DOHH2 (cell line): ENCODE measurements around the gene ZDHHC16.
"Not testable (repeated sequence)": the region's sequence is repeated elsewhere in the genome, so short reads cannot be mapped to it uniquely, and the experiment has no call there.

Experiments
- H3F3A ChIP-seq: fragments of 200-600 bp; sonication (generic), shearing (Covaris generic); 2 replicates; pipeline ENCODE4 v1.6.0; 2016; ENCODE audit warnings: antibody characterized with exemption, mild to moderate bottlenecking; ENCODE audit not compliant: control insufficient read depth, insufficient read depth
- H3K27ac ChIP-seq: fragments of 200-600 bp; sonication (generic); 2 replicates; pipeline ENCODE4 v1.5.1; 2014; ENCODE audit warnings: low read depth, mild to moderate bottlenecking, low read length, moderate library complexity
- H3K27me3 ChIP-seq: fragments of 200-600 bp; sonication (generic); 2 replicates; pipeline ENCODE4 v1.6.1; 2014; ENCODE audit warnings: mild to moderate bottlenecking, low read length, mixed read lengths; ENCODE audit not compliant: control insufficient read depth
- H3K36me3 ChIP-seq: fragments of 200-600 bp; sonication (generic); 2 replicates; pipeline ENCODE4 v1.6.1; 2014; ENCODE audit warnings: mild to moderate bottlenecking, low read length, moderate library complexity, mixed read lengths; ENCODE audit not compliant: control insufficient read depth
- H3K4me1 ChIP-seq: fragments of 200-600 bp; sonication (generic); 2 replicates; pipeline ENCODE4 v1.6.1; 2014; ENCODE audit warnings: mild to moderate bottlenecking, low read length, mixed read lengths; ENCODE audit not compliant: control insufficient read depth
- H3K4me2 ChIP-seq: fragments of 200-600 bp; sonication (generic); 2 replicates; pipeline ENCODE4 v1.6.0; 2014; ENCODE audit warnings: mild to moderate bottlenecking, low read length, moderate library complexity
- H3K4me3 ChIP-seq: fragments of 200-600 bp; sonication (generic); 2 replicates; pipeline ENCODE4 v1.5.1; 2014; ENCODE audit warnings: mild to moderate bottlenecking, low read length, mixed read lengths
- H3K79me2 ChIP-seq: fragments of 200-600 bp; sonication (generic); 2 replicates; pipeline ENCODE4 v1.6.1; 2014; ENCODE audit warnings: mild to moderate bottlenecking, low read length, mixed read lengths; ENCODE audit not compliant: control insufficient read depth
- H3K9me2 ChIP-seq: fragments of 200-600 bp; sonication (generic); replicated peaks from 2 replicates; pipeline ENCODE4 v1.6.1; 2014; ENCODE audit warnings: mild to moderate bottlenecking, low read length, mixed read lengths; ENCODE audit not compliant: control insufficient read depth
- H3K9me3 ChIP-seq: fragments of 200-600 bp; sonication (generic); 2 replicates; pipeline ENCODE4 v1.6.1; 2014; ENCODE audit warnings: antibody characterized with exemption, low read length, mixed read lengths; ENCODE audit not compliant: control insufficient read depth, insufficient read depth
- H4K20me1 ChIP-seq: fragments of 200-600 bp; sonication (generic); 2 replicates; pipeline ENCODE4 v1.6.0; 2014; ENCODE audit warnings: low read depth, mild to moderate bottlenecking, antibody characterized with exemption, low read length, moderate library complexity; ENCODE audit not compliant: control insufficient read depth, insufficient read depth
- CTCF ChIP-seq: fragments of 200-600 bp; sonication (generic); IDR thresholded peaks from one replicate; pipeline ENCODE4 v1.5.1; 2014; ENCODE audit warnings: antibody characterized with exemption, mild to moderate bottlenecking, low read depth, low read length; ENCODE audit not compliant: poor library complexity, severe bottlenecking
- EZH2phosphoT487 ChIP-seq: fragments of 200-600 bp; sonication (generic); IDR thresholded peaks from 2 replicates; pipeline ENCODE4 v1.6.1; 2017; ENCODE audit warnings: borderline replicate concordance, mild to moderate bottlenecking, antibody characterized with exemption, low read length, moderate library complexity, mixed read lengths

Gene ZDHHC16

GRCh38 chr10:97475936-97476594, 30.1 kb downstream of the ZDHHC16 start:
- Histone ChIP-seq H4K20me1 (no peaks in the 10 kb centered on the region), H3K4me2 (no peak overlapping the region), H3K4me3 (no peak overlapping the region), H3K36me3 (peaks cover 90% of the 10 kb centered on the region), H3K79me2 (no peaks in the 10 kb centered on the region), H3K27me3 (no peaks in the 10 kb centered on the region), H3K4me1 (no peaks in the 10 kb centered on the region), H3K9me3 (no peaks in the 10 kb centered on the region), H3K27ac (no peak overlapping the region), H3K9me2 (no peaks in the 10 kb centered on the region), H3F3A (no peaks in the 10 kb centered on the region)
- TF ChIP-seq EZH2phosphoT487 (no peak), CTCF (no peak)

DNA sequence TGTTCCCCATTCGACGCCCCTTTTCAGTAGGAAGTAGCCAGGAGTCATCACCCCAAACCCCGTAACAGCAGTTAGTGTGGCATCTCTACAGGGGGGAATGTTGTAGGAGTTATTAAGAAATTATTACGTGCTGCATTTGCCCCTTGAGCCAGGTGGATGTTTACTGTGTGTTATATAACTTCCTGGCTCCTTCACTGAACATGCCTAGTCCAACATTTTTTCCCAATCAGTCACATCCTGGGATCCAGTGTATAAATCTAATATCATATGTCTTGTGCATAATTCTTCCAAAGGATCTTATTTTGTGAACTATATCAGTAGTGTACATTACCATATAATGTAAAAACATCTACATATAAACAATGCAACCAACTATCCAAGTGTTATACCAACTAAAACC, 33.4 kb downstream of the ZDHHC16 start:
- not testable (repeated sequence) for H3F3A ChIP-seq, H3K27me3 ChIP-seq, H3K4me3 ChIP-seq, H3K4me2 ChIP-seq, H3K9me3 ChIP-seq, H4K20me1 ChIP-seq, H3K9me2 ChIP-seq, H3K4me1 ChIP-seq, H3K27ac ChIP-seq
- H3K36me3 ChIP-seq, result peaks cover 88% of the 10 kb centered on the region
- peaks cover 11% of the 10 kb centered on the region for H3K79me2 ChIP-seq

- Histone ChIP-seq H4K20me1 (no peaks in the 10 kb centered on the region), H3F3A (no peaks in the 10 kb centered on the region), H3K9me2 (no peaks in the 10 kb centered on the region), H3K9me3 (no peaks in the 10 kb centered on the region), H3K79me2 (peaks cover 16% of the 10 kb centered on the region), H3K27ac (no peak overlapping the region), H3K4me3 (no peak overlapping the region), H3K4me1 (no peaks in the 10 kb centered on the region), H3K4me2 (no peak overlapping the region), H3K27me3 (no peaks in the 10 kb centered on the region), H3K36me3 (peaks cover 83% of the 10 kb centered on the region)
- TF ChIP-seq CTCF, result no peak
- TF ChIP-seq EZH2phosphoT487, result no peak
These were observed 34.0 kb downstream of the ZDHHC16 start for GRCh38 chr10:97479939-97480338.

GRCh38 chr10:97481071-97481470, 35.1 kb downstream of the ZDHHC16 start:
- H3K4me3 ChIP-seq, result no peak overlapping the region
- H3K27me3 ChIP-seq, result no peaks in the 10 kb centered on the region
- no peak overlapping the region for H3K4me2 ChIP-seq
- peaks cover 77% of the 10 kb centered on the region for H3K36me3 ChIP-seq
- H3K9me2 ChIP-seq, result no peaks in the 10 kb centered on the region
- TF ChIP-seq CTCF, result no peak
- TF ChIP-seq EZH2phosphoT487, result no peak
- H3K4me1 ChIP-seq, result no peaks in the 10 kb centered on the region
- no peaks in the 10 kb centered on the region for H4K20me1 ChIP-seq
- no peak overlapping the region for H3K27ac ChIP-seq
- H3F3A ChIP-seq, result no peaks in the 10 kb centered on the region
- peaks cover 23% of the 10 kb centered on the region for H3K79me2 ChIP-seq
- H3K9me3 ChIP-seq, result no peaks in the 10 kb centered on the region
